ENCODE data around the gene ASXL1. TPM values are rescaled to one million over a fixed set of nuclear protein-coding genes. Genes with fewer than 3 reads are reported as not detected.
A peak's percentile ranks its signal among the peaks of the same experiment; 100 is the strongest.

The ASXL1 gene
- total and polyA plus RNA-seq, 2 experiments from 2014 or later: 10.4 to 29.0 TPM

DNA sequence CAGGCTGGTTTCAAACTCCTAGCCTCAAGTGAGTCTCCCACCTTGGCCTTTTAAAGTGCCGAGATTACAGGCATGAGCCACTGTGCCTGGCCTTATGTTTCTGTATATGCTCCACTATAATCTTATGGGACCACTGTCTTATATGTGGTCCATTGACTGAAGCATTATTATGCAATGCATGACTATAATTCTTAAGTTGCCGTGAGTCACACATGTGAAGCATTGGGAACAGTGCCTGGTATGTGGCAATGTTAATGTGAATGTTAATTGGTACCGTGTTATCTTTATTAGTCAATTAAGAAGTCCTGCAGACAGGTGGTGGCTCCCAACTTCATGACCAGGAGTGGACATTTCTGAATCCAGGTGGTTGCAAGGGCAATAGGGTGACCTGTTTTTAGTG is 14.7 kb upstream of the ASXL1 start (continued):
- TF ChIP-seq, protein P1, sequence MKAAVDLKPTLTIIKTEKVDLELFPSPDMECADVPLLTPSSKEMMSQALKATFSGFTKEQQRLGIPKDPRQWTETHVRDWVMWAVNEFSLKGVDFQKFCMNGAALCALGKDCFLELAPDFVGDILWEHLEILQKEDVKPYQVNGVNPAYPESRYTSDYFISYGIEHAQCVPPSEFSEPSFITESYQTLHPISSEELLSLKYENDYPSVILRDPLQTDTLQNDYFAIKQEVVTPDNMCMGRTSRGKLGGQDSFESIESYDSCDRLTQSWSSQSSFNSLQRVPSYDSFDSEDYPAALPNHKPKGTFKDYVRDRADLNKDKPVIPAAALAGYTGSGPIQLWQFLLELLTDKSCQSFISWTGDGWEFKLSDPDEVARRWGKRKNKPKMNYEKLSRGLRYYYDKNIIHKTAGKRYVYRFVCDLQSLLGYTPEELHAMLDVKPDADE (IDR thresholded peaks at IDR 0.05): no peak
- no peak for TF ChIP-seq CTCF (conservative IDR thresholded peaks at IDR 0.05; ENCODE audit: low read depth in 2 of 2)
- TF ChIP-seq NANOG (IDR thresholded peaks at IDR 0.05; ENCODE audit: borderline replicate concordance): no peak
- TF ChIP-seq JUNB (IDR thresholded peaks at IDR 0.05; ENCODE audit: unreplicated experiment): no peak
- no peak for TF ChIP-seq POLR2AphosphoS5 (IDR thresholded peaks at IDR 0.05; ENCODE audit: low read depth)
- TF ChIP-seq, protein P2, sequence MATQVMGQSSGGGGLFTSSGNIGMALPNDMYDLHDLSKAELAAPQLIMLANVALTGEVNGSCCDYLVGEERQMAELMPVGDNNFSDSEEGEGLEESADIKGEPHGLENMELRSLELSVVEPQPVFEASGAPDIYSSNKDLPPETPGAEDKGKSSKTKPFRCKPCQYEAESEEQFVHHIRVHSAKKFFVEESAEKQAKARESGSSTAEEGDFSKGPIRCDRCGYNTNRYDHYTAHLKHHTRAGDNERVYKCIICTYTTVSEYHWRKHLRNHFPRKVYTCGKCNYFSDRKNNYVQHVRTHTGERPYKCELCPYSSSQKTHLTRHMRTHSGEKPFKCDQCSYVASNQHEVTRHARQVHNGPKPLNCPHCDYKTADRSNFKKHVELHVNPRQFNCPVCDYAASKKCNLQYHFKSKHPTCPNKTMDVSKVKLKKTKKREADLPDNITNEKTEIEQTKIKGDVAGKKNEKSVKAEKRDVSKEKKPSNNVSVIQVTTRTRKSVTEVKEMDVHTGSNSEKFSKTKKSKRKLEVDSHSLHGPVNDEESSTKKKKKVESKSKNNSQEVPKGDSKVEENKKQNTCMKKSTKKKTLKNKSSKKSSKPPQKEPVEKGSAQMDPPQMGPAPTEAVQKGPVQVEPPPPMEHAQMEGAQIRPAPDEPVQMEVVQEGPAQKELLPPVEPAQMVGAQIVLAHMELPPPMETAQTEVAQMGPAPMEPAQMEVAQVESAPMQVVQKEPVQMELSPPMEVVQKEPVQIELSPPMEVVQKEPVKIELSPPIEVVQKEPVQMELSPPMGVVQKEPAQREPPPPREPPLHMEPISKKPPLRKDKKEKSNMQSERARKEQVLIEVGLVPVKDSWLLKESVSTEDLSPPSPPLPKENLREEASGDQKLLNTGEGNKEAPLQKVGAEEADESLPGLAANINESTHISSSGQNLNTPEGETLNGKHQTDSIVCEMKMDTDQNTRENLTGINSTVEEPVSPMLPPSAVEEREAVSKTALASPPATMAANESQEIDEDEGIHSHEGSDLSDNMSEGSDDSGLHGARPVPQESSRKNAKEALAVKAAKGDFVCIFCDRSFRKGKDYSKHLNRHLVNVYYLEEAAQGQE (IDR thresholded peaks at IDR 0.05; ENCODE audit: unreplicated experiment): no peak

GRCh38 chr20:32344835-32345506 is 13.2 kb upstream of the ASXL1 start:
- Mint-ChIP-seq H3K4me3 (no peak overlapping the region; the same call in 2 of the 3 replicates), H3K27me3 (ENCODE audit: insufficient read depth, low read depth, poor library complexity) (peaks cover 6% of the 10 kb centered on the region), H3K27ac (peak overlapping the region; percentile 66), H3K36me3 (ENCODE audit: low read depth) (no peaks in the 10 kb centered on the region), H3K4me1 (peaks cover 10% of the 10 kb centered on the region), H3K9me3 (no peaks in the 10 kb centered on the region)
- no peaks in the 10 kb centered on the region for H3K36me3 ChIP-seq (ENCODE audit: insufficient read depth)
- H4K20me1 ChIP-seq (replicated peaks; ENCODE audit: insufficient read depth): 0 out of 2 replicates have a peak, but pooled peaks cover 3% of the 10 kb centered on the region
- no peaks in the 10 kb centered on the region for H3K27me3 ChIP-seq (ENCODE audit: insufficient read depth)
- DNase-seq (ENCODE audit: low spot score) (peak; percentile 62), ATAC-seq (peak; percentile 99)
- TF ChIP-seq CREB1 (CRISPR knock-in tag; IDR thresholded peaks at IDR 0.05; ENCODE audit: low read depth) (no peak), EZH2phosphoT487 (IDR thresholded peaks at IDR 0.05; ENCODE audit: unreplicated experiment) (no peak), CTCF (conservative IDR thresholded peaks at IDR 0.05; ENCODE audit: low read depth in 2 of 2) (0 out of 4 replicates have a peak, but pooled peaks of 1 of the 2 experiments have one; percentile 5)
- H3K4me3 ChIP-seq: no peak overlapping the region
- H3K9me2 ChIP-seq (ENCODE audit: insufficient read depth): no peaks in the 10 kb centered on the region; the same call in 1 of the 2 replicates
- no peaks in the 10 kb centered on the region for H3F3A ChIP-seq (replicated peaks; ENCODE audit: low read depth)
- H3K4me1 ChIP-seq (ENCODE audit: insufficient read depth): peaks cover 8% of the 10 kb centered on the region
- H2AFZ ChIP-seq: peak overlapping the region; percentile 18; the same call in 1 of the 2 replicates
- no peaks in the 10 kb centered on the region for H3K79me2 ChIP-seq (replicated peaks; ENCODE audit: insufficient read depth)
- no peak overlapping the region for H3K27ac ChIP-seq (ENCODE audit: low read depth)
- no peak overlapping the region for H3K4me2 ChIP-seq

Data from GM23338 (cell line).